ENCODE results near the gene APOM. TPM values are rescaled to one million over a fixed set of nuclear protein-coding genes. Genes with fewer than 3 reads are reported as not detected.

APOM gene
- 1 to 10 TPM; 1.3 to 7.2 (median 4.0) TPM for total RNA-seq
- 1 to 10 TPM; 1.5 to 7.7 TPM for polyA plus RNA-seq
- long read RNA-seq, donor 1, partial matches to known transcripts: 2 of 7 reads
- long read RNA-seq, donor 1, other reads (novel, unspliced or antisense): 3 of 7 reads
- long read RNA-seq, donor 2, partial matches to known transcripts: 0 of 2 reads
- long read RNA-seq, donor 2, other reads (novel, unspliced or antisense): 0 of 2 reads
- long read RNA-seq, donor 3, partial matches to known transcripts: 0 of 4 reads
- long read RNA-seq, donor 3, other reads (novel, unspliced or antisense): 2 of 4 reads

DNA sequence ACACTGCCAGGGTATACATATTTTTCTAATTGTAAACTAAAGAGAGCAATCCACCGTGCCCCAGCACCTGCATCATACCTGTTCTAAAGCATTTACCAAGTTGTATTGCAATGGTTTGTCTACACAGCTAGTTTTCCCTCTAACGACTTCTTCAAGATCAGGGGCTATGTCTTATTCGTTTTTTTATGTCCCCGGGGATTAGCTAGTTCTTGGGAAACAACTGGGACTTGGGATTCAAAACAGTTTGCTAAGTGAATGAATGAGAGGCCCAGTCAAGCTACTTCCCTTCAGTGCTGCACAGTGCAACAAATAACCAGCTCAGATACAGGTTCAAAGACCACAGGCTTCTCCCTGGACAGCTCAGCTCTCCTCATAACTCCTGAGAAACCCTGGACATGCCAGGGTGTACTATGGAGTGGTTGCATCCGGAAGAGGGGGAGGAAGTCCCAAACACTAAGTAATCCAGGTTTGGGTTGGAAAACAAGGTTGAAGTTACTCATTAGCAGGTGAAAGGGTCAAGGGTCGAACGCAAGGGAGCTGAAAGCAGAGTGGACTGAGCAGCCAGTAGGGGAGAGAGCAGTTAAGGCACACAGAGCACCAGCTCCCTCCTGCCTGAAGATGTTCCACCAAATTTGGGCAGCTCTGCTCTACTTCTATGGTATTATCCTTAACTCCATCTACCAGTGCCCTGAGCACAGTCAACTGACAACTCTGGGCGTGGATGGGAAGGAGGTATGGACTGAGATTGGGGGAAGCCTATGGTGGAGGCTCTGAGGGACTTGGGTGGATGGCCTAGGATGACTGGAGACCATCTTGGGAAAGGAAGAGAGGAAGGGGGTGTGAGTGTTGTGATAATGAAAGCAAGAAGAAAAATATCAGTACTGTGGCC lies at the start of gene APOM:
Gene APOM (plus strand): TSS at position 546 of the 889 bp plus-strand sequence. CDS start 73 bp downstream, at position 619.
- DNase-seq: no peak
- H3K27ac ChIP-seq: no peak within 1 kb of the TSS
- no peaks in the 10 kb centered on the region for H3K36me3 ChIP-seq
- peaks cover 15% of the 10 kb centered on the region for H3K4me1 ChIP-seq (ENCODE audit: insufficient read depth)
- no peak within 1 kb of the TSS for H3K4me3 ChIP-seq
- TF ChIP-seq EP300 (IDR thresholded peaks at IDR 0.05) (no peak), POLR2A (IDR thresholded peaks at IDR 0.05) (no peak)
- TF ChIP-seq, protein P1, sequence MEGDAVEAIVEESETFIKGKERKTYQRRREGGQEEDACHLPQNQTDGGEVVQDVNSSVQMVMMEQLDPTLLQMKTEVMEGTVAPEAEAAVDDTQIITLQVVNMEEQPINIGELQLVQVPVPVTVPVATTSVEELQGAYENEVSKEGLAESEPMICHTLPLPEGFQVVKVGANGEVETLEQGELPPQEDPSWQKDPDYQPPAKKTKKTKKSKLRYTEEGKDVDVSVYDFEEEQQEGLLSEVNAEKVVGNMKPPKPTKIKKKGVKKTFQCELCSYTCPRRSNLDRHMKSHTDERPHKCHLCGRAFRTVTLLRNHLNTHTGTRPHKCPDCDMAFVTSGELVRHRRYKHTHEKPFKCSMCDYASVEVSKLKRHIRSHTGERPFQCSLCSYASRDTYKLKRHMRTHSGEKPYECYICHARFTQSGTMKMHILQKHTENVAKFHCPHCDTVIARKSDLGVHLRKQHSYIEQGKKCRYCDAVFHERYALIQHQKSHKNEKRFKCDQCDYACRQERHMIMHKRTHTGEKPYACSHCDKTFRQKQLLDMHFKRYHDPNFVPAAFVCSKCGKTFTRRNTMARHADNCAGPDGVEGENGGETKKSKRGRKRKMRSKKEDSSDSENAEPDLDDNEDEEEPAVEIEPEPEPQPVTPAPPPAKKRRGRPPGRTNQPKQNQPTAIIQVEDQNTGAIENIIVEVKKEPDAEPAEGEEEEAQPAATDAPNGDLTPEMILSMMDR (IDR thresholded peaks at IDR 0.05): no peak
- intact Hi-C loops (cut with DNase I): no loop called here
- 76 to 84% (median 82%) methylated on average over 8 of the region's 8 CpGs for WGBS, 3 donors
- no peaks in the 10 kb centered on the region for H3K9me3 ChIP-seq
- H3K27me3 ChIP-seq: no peaks in the 10 kb centered on the region

DNA sequence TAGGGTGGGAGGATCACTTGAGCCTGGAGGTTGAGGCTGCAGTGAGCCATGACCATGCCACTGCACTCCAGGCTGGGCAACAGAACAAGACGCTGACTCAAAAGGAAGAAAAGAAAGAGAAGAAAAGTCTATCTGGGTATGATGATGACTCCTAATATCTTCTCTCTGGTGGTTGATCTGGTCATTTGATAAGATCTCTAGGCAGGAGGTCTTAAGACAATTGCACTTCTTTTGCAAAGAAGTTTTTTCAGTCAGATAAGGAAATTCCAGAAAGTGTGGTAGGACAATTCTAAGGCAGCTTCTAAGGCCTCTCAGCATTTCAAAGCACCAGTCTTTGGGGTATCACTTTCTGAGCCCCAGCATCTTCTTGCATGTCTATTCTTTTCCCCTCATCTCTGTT lies 48.4 kb upstream of the APOM start:
- Histone ChIP-seq H3K27ac (no peak overlapping the region), H3K36me3 (no peaks in the 10 kb centered on the region), H3K27me3 (no peaks in the 10 kb centered on the region), H3K4me1 (ENCODE audit: insufficient read depth) (no peaks in the 10 kb centered on the region), H3K9me3 (no peaks in the 10 kb centered on the region), H3K4me3 (no peak overlapping the region)
- WGBS, 3 donors: 78 to 89% (median 84%) methylated on average over 1 of the region's 1 CpG
- TF ChIP-seq, protein P1 (IDR thresholded peaks at IDR 0.05): no peak
- no peak for TF ChIP-seq POLR2A (IDR thresholded peaks at IDR 0.05)
- no peak for TF ChIP-seq EP300 (IDR thresholded peaks at IDR 0.05)
- DNase-seq: no peak
- intact Hi-C loops (cut with DNase I): no loop called here

DNA sequence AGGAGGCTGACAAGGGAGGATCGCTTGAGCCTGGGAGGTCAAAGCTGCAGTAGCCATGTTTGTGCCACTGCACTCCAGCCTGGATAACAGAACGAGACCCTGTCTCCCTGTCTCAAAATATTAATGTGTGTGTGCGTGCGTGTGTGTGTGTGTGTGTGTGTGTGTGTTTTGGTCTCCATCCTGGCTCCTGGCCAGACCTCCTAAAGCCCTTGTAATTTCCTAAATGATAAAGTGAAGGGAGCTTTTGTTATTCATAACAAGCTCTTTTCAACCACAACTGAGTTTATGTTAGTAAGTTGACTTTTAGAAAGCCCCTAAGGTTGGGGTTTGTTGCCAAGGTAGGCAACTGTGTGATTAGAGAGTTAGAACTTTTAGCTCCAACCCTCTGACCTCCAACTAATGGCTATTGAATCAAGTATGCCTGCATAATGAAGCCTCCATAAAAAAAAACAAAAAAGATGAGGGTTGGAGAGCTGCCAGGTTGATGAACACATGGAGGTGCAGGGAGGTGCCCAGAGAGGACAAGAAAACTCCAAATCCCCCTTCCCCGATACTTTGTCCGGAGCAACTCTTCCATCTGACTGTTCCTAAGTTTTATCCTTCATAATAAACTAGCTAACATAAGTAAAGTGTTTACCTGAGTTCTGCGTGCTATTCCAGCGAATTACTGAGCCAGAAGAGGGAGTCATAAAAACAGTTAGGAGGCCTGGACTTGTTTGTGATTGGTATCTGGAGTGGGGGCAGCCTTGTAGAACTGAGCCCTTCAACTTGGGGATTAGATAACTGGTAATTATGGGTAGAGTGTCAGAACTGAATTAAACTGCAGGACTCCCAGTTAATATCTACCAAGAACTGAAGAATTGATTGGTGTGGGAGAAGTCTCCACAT lies 45.9 kb upstream of the APOM start:
- no peak for DNase-seq
- 41 to 52% (median 46%) methylated on average over 8 of the region's 8 CpGs for WGBS, 3 donors
- no peaks in the 10 kb centered on the region for H3K27me3 ChIP-seq
- H3K4me1 ChIP-seq (ENCODE audit: insufficient read depth): no peaks in the 10 kb centered on the region
- no peak overlapping the region for H3K4me3 ChIP-seq
- H3K9me3 ChIP-seq: no peaks in the 10 kb centered on the region
- H3K27ac ChIP-seq: no peak overlapping the region
- H3K36me3 ChIP-seq: no peaks in the 10 kb centered on the region
- TF ChIP-seq EP300 (IDR thresholded peaks at IDR 0.05): no peak
- TF ChIP-seq, protein P1 (IDR thresholded peaks at IDR 0.05): no peak
- TF ChIP-seq POLR2A (IDR thresholded peaks at IDR 0.05): no peak
- intact Hi-C loops (cut with DNase I): loop anchor here in 1 of 4 donors (10.0 kb wide), 1 partner anchor 65 kb away; the partner anchor contains the start of genes ATP6V1G2, DDX39B and NFKBIL1

DNA sequence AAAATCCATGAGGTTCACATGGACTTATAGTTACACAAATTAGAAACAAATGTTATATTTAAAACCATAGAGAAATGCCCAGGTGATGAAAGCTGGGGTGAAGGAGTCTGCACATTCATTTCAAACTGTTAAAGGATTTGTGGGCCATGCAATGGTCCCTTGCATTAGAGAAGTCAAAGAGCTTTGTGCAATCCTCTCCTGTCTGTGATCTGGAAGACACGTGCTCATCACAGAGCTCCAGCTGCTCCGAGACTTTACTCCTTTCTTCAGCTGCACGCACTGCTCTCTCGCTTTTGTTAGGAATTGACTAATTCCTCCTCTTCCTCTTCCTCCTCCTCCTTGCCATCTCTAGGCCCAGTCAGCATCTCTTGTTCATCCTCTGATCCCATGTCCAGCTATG lies 44.7 kb upstream of the APOM start:
- Histone ChIP-seq H3K36me3 (no peaks in the 10 kb centered on the region), H3K9me3 (no peaks in the 10 kb centered on the region), H3K4me1 (ENCODE audit: insufficient read depth) (no peaks in the 10 kb centered on the region), H3K27me3 (no peaks in the 10 kb centered on the region), H3K27ac (no peak overlapping the region), H3K4me3 (no peak overlapping the region)
- TF ChIP-seq, protein P1 (IDR thresholded peaks at IDR 0.05): no peak
- TF ChIP-seq EP300 (IDR thresholded peaks at IDR 0.05): no peak
- no peak for TF ChIP-seq POLR2A (IDR thresholded peaks at IDR 0.05)
- no peak for DNase-seq
- intact Hi-C loops (cut with DNase I): loop anchor here in 1 of 4 donors (10.0 kb wide), 1 partner anchor 66 kb away; the partner anchor contains the start of genes ATP6V1G2, DDX39B and NFKBIL1
- 44 to 56% (median 47%) methylated on average over 4 of the region's 4 CpGs for WGBS, 3 donors

Measured in ovary (tissue), 10 donors.